SHP77 (cell line): ENCODE results near the gene HLA-DPA1.
"Not testable (repeated sequence)": the region's sequence is repeated elsewhere in the genome, so short reads cannot be mapped to it uniquely, and the experiment has no call there.

Experiments
- DNase-seq, 2 experiments: peaks; one replicate each; lab custom pipeline; 2025; lab: John Stamatoyannopoulos, UW

HLA-DPA1 gene

GRCh38 chr6:33064723-33065122 lies 8.7 kb downstream of the HLA-DPA1 start:
- no peak for DNase-seq

- DNase-seq: not testable (repeated sequence)
These were observed 10.0 kb downstream of the HLA-DPA1 start for GRCh38 chr6:33063435-33063834.

GRCh38 chr6:33061987-33062386 lies 11.5 kb downstream of the HLA-DPA1 start:
- DNase-seq: no peak

GRCh38 chr6:33057222-33058150 lies 16.0 kb downstream of the HLA-DPA1 start:
- DNase-seq: no peak

- no peak for DNase-seq
These were observed 20.2 kb downstream of the HLA-DPA1 start for GRCh38 chr6:33053230-33053629.

- DNase-seq: no peak
These were observed 20.8 kb downstream of the HLA-DPA1 start for GRCh38 chr6:33052627-33053026.

GRCh38 chr6:33050014-33050810 lies 23.2 kb downstream of the HLA-DPA1 start:
- no peak for DNase-seq

GRCh38 chr6:33049323-33050013 lies 24.0 kb downstream of the HLA-DPA1 start:
- no peak for DNase-seq

GRCh38 chr6:33040157-33040556 lies 33.3 kb downstream of the HLA-DPA1 start:
- no peak for DNase-seq

GRCh38 chr6:33036535-33036934 lies 36.9 kb downstream of the HLA-DPA1 start:
- DNase-seq: no peak

- no peak for DNase-seq
These were observed 38.9 kb downstream of the HLA-DPA1 start for GRCh38 chr6:33034554-33034953.

GRCh38 chr6:33030245-33030644 lies 43.2 kb downstream of the HLA-DPA1 start:
- DNase-seq: no peak

GRCh38 chr6:33029328-33030184 lies 43.9 kb downstream of the HLA-DPA1 start:
- no peak for DNase-seq

- DNase-seq: no peak
These were observed 45.1 kb downstream of the HLA-DPA1 start for GRCh38 chr6:33028220-33028849.

GRCh38 chr6:33024521-33024920 lies 48.9 kb downstream of the HLA-DPA1 start:
- no peak for DNase-seq

GRCh38 chr6:33023536-33023935 lies 49.9 kb downstream of the HLA-DPA1 start:
- no peak for DNase-seq

GRCh38 chr6:33021917-33022316 lies 51.5 kb downstream of the HLA-DPA1 start:
- no peak for DNase-seq

- no peak for DNase-seq
These were observed 54.1 kb downstream of the HLA-DPA1 start for GRCh38 chr6:33019372-33019771.

GRCh38 chr6:33018904-33019303 lies 54.5 kb downstream of the HLA-DPA1 start:
- no peak for DNase-seq

GRCh38 chr6:33018418-33018817 lies 55.0 kb downstream of the HLA-DPA1 start:
- no peak for DNase-seq
